Activated CD4-positive, CD25-positive, alpha-beta regulatory T cell treated with anti-CD3 and anti-CD28 coated beads, Interleukin-2, amount 50 U/mL, for 24 hours (primary cell): Measurements from ENCODE around the gene RTN4RL2.
A peak's percentile ranks its signal among the peaks of the same experiment; 100 is the strongest.

Experiments used
- ATAC-seq, 2 donors: fragments of 150-1000 bp; cut with Tn5 transposase; one replicate each; pipeline ENCODE4 v1.10.0; 2021; ENCODE audit warnings: mild to moderate bottlenecking in 1 of 2, moderate library complexity in 1 of 2

Gene RTN4RL2

DNA sequence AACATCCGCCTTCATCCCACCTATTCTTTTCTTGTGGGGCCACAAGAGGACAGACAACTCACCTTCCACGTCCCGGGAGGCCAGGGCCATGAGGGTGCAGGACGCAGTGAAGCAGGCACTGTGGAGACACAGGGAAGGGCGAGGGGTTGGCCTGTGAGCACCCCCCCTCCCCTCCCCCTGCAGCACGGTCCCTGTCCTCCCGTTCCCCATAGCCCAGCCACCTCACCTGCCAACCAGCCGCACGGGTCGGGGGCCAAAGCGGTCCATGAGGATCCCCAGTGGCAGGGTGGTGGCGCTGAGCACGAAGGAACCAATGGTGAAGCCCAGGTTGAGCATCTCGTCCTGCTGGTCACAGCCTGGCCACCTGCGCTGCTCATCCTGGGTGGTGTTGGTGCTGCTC is 40.6 kb downstream of the RTN4RL2 start:
- ATAC-seq, result no peak

DNA sequence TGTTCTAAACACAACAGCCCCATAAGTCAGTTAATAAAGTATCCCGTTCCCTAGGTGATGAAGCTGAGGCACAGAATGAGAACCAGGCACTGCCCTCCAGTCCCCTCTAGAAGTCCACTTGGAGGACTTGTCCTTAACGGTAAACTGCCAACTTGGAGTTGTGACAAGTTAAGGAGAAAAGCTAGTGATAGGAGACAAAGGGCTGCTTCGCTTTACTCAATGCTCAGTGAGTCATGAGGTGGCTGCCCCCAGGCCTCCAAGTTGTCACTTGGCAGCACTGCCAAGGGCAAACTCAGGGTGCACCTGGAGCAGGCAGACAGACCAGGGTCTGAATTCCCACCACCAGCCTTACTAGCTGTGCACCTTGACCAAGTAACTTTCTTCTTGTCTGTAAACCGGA is 41.6 kb downstream of the RTN4RL2 start:
- no peak for ATAC-seq

DNA sequence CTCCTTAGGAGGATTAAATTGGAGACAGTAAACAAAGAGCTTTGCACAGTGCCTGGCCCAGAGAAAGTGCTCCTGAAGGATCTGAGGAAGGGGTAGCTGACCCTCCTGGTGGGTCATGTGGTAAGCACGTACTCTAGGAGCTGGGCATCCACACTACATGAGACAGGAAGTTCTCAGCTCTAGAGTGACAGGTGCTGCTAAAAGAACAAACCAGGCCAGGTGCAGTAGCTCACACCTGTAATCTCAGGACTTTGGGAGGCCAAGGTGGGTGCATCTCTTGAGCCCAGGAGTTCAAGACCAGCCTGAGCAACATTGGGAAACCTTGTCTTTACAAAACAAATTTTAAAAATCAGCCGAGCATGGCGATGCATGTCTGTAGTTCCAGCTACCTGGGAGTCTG is 42.0 kb downstream of the RTN4RL2 start:
- no peak for ATAC-seq

DNA sequence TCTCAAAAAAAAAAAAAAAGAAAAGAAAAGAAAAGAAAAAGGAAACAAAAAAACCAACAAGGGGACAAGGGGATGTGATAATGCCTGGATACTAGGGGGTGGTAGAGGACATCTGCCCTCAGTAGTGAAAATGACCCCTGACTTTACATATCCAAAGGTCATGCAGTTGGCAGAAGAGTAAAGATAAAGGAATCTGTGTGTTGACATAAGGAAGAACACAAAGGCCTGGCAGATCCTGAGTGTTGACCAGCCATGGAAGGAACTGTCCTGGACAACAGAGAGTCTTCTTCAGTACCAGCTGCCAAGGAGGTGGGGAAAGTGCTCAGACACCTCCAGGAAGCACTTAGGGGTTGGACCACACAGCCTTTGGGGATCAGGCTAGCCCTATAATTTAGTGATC is 42.5 kb downstream of the RTN4RL2 start:
- no peak for ATAC-seq

DNA sequence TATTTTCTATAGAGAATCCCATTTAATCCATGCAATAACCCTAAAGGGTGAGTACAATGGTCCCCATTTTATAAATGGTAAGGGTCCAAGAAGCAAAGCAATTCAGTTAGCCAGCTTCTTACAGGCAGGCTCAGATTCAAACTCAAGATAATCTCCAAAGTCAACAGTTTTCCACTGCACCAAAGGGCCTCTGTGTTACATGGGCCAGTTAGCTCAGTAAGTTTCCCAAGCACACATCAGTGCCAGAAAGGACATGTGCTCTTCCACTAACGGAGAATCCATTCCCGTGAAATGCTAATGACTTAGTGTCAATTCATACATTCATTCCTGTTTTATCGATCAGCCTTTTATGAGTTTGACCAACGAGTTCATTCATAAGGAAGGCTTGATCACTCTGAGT is 44.2 kb downstream of the RTN4RL2 start:
- no peak for ATAC-seq

DNA sequence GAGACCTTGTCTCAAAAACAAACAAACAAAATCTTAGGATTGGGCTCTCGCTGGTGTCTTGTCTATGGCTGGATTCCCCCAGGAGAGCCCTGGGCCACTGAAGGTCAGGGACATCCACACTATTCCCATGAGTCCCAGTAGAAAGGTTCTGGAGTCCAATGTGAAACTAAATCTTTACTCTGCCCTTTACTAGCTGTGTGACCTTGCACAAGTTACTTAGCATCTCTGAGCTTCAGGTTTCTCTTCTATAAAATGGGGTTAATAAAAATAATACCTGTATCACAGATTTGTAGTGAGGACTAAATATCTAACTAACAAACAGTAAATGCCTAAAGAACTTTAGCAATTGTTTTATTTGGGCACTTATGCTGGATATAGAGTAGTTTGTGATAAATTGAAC is 46.2 kb downstream of the RTN4RL2 start:
- no peak for ATAC-seq

DNA sequence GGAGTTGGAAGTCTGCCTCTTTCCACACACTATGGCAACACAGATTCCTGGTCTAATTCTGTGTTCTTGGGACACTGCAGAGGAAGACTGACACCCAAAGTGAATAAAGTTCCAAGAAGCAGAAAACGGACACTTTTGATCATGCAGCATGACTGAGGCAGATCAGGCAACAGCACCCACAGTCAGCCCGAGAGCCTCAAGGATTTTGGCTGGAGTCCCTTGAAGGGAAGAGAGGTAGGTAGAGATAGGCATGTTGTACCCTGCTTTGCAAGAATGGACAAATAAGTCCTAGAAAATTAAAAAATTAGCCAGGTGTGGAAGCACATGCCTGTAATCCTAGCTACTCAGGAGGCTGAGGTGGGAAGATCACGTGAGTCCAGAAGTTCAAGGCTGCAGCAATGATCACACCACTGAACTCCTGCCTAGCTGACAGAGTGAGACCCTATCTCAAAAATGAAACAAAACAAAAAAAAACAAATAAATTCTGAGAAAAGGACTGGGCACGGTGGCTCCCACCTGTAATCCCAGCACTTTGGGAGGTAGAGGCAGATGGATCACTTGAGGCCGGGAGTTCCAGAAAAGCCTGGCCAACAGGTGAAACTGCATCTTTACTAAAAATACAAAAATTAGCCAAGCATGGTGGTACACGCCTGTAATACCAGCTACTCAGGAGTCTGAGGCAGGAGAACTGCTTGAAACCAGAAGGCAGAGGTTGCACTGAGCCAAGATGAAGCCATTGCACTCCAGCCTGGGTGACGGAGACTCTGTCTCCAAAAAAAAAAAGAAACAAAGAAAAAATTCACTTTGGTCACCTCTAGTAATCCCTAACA is 48.2 kb downstream of the RTN4RL2 start:
- no peak for ATAC-seq

DNA sequence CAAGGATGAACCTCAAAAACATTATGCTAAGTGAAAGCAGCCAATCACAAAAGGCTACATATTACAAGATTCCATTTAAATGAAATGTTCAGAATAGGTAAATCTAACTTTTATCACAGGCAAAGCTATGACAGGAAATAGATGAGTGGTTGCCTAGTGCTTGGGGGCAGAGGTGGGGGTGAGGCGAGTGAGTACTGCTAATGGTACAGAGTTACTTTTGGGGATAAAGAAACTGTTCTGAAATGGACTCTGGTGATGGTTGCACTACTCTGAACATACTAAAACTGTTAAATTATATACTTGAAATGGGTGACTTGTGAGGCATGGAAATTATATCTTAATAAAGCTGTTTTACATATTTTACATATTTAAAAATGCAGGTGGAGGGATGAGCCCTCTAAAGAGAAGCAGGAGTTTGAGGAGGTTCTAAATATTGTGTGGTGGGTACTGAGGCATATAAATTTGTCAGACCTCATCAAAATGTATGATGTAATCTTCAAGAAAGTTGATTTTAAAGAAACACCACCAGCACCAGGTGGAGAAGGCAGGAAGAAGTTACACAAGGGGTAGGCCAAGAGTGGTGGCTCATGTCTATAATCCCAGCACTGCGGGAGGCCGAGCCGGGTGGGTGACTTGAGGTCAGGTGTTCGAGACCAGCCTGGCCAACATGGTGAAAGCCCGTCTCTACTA is 51.6 kb downstream of the RTN4RL2 start:
- no peak for ATAC-seq

DNA sequence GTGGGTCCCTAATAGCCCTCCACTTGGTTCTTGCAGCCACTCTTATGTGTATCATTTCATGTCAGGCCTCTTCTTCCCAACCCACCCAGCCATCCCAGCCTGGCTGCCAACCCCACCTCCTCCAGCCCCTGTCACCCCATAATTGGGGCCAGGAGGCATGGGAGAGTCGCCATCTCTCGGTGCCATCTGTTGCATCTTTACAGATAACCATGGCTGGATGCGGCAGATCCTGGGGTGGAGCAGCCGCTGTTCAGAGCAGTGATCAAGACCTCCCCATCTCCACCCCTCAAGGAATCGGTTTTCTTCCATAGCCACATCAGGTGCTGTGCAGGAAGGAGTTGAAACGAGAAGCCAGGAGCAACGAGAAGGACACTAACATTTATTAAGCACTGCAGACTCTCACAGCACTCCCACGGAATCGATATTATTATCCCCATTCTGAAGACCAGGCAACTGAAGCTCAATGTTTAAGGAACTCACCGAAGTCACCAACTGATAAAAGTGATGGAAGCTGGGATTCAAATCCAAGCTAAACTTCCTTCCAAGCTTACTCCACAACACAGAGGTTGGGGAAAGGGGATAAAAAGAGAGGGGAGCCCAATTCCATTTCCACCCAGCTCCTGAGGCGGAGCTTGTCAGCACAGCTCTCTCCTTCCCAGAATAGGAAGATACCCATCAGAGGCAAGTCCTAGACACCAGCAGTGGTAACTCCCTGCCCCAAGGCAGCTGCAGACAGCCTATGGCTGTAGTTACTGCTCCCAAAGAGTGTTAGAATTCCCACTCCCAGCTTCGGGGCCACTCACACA is 52.5 kb downstream of the RTN4RL2 start:
- ATAC-seq, result no peak

DNA sequence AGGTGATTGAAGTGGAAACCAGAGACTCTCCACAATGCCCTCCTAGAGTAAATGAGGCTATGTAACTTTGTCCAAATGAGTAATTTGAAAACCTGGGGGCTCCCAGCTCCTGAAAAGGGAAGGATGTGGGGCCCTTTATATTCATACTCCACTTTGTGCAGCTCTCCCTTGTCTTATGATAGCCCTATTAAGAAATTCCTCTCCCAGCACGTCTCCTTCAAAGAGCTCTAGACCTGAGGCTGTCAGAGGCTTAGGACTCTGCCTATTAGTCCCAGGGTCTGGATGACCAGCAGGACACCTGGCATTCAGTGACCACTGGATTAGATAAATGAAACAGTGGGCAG is 53.1 kb downstream of the RTN4RL2 start:
- no peak for ATAC-seq

DNA sequence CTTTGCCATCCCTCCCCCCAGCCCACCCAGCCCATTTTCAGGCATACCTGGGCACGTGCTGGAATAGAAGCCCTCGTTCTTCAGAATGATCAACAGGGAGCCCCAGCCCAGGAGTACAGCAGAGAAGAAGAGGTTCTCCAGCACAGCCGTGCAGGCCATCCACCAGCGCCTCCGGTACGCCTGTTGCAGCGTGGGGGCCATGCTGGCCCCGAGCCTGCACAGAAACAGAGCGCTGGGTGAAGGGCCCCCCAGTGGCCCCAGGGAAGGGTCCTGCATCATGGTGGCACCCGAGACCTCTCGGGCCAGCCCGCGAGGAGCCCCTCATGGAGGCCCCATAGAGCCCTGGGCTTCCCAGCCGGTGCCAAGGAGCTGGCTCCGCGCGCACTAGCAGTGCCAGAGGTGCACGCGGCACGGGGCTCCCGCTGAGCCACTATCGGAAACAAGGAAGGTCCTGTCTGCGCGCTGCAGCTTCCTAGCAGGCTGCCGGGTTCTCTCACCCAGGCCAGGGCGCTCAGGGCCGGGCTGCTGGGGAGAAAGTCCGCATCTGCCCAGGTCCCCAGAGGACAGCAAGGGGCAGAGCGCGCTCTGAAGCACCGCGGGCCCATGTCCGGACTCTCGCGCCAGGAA is 53.7 kb downstream of the RTN4RL2 start:
- peak; percentile 32 to 39 for ATAC-seq

DNA sequence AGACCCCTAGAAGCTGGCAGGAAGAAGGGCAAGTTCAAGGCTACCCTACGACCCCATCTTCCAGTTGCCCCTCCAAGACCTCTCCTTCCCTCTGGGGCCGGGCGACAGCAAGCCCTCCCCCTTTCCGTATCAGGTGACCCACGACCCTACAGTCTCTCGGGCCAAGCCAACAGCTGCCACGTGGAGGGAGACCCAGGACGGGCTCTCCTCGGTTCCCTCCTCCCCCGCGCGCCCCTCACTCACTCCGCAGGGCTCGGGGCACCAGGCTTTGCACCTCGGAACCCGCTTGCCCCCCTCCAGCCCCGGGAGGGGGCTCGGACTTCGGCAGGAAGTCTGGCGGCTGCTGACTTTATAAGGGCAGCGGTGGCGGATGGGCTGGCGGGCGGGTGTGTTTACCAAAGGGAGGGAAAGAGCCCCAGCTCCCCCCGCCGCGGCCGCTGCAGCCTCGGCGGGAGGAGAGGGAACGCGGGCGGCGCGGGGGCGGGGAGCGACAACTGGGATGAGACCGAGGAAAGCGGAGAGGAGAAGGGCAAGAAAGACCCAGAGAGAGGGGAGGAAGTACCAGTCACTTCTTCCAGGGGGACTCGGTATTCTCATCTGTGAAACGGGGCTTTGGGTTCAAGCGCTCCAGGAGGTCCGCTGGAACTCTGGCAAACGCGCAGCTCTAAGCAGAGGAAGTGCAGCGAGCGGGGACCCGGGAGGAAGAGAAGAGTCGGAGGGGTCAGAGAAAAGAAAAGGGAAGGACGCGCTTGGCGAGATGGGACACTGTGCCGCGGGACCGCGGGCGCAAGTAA is 54.4 kb downstream of the RTN4RL2 start:
- peak; percentile 44 to 51 for ATAC-seq

DNA sequence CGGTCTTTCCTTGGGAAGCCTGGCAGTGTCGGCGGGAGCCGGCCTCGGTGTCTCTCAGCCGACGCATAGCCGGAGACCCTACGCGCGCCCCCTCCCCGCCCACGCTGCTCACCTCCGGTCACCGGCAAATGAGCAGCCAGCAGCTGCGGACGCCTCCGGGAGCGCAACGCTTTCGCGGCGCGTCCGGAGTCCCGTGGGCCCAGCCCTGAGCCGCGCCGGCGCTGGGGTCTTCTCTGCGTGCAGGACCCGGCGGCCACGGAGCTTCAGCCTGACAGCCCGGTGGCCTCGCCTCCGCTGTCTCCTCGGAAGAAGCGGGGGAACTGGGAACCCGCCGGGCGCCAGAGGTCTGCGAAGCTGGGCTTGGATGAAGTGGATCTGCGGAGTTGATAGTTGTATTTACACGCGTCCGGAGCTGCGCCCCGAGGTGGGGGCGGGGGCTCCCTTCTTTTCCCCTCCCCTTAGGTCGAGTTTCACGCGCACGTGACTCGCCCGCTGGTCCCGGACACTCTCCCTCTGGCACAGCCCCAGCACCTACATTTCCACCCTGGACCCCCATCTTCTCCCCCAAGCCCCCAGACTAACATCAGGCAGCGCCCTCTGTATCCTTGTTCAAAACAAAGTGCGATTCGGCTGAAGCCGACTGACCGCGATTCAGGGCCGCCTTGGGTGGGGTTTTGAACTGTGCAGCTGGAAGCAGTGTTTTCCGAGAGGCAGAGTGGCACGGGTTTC is 55.2 kb downstream of the RTN4RL2 start, which contains the start of gene SLC43A1:
TSS of gene SLC43A1 (minus strand) at position 371 of the 729 bp plus-strand sequence. CDS start 1,591 bp downstream, outside the sequence.
- peak; percentile 34 to 41 for ATAC-seq

DNA sequence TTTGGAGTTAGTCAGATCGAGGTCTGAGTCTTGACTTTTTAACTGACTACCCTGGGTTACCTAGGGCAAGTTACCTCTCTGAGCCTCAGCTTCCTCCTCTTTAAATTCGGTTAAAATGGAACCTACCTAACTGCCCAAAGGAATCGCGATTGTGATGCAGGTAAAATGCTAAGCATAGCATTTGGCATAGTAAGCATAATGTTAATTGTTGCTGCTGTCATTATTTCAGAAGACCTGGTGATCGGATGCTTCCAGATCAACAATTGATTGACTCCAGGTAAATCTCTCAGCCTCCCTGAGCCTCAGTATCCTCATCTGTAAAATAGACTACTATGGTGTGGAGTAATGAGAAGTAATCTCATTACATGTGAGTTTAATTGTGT is 55.7 kb downstream of the RTN4RL2 start:
- ATAC-seq, result no peak

DNA sequence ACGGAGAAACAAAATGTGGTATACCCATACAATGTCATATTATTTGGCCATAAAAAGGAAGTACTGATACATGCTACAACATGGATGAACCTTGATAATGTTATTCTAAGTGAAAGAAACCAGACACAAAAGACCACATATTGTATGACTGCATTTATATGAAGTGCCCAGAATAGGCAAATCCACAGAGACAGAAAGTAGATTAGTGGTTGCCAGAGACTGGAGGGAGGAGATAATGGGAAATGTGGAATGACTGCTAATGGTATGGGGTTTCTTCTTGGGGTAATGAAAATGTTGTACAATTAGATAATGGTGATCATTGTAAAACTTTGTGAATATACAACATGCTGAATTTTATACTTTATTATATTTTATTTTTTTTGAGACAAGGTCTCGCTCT is 60.8 kb downstream of the RTN4RL2 start:
- no peak for ATAC-seq

DNA sequence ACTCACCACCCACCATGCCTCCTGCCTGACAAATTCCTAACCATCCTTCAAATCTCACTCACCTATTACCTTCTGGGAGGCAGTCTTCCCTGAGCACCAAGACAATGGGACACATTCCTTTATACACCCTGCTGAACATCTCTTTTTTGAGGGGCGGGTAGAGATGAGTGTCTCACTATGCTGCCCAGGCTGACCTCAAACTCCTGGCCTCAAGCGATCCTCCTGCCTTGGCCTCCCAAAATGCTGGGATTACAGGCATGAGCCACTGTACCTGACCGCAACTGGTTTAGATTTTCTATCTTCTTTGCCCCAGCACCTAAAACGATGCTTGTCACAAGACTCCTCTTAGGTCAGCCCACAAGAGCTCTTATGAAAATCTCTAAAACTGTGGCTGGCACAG is 63.1 kb downstream of the RTN4RL2 start:
- ATAC-seq, result no peak
